GM12892 (cell line): ENCODE results near the gene SPHK2.

ENCODE experiments used
- POLR2A ChIP-seq: IDR thresholded peaks from 2 replicates; pipeline ENCODE4 v1.6.1; 2011; ENCODE audit warnings: low read depth, low read length, control low read depth
- POLR2AphosphoS5 ChIP-seq: IDR thresholded peaks from 2 replicates; pipeline ENCODE4 v1.6.1; 2011; ENCODE audit warnings: low read depth, low read length, control low read depth
- TAF1 ChIP-seq: IDR thresholded peaks from 2 replicates; pipeline ENCODE4 v1.6.1; 2011; ENCODE audit warnings: low read depth, mild to moderate bottlenecking, control low read depth, low read length, borderline replicate concordance

DNA sequence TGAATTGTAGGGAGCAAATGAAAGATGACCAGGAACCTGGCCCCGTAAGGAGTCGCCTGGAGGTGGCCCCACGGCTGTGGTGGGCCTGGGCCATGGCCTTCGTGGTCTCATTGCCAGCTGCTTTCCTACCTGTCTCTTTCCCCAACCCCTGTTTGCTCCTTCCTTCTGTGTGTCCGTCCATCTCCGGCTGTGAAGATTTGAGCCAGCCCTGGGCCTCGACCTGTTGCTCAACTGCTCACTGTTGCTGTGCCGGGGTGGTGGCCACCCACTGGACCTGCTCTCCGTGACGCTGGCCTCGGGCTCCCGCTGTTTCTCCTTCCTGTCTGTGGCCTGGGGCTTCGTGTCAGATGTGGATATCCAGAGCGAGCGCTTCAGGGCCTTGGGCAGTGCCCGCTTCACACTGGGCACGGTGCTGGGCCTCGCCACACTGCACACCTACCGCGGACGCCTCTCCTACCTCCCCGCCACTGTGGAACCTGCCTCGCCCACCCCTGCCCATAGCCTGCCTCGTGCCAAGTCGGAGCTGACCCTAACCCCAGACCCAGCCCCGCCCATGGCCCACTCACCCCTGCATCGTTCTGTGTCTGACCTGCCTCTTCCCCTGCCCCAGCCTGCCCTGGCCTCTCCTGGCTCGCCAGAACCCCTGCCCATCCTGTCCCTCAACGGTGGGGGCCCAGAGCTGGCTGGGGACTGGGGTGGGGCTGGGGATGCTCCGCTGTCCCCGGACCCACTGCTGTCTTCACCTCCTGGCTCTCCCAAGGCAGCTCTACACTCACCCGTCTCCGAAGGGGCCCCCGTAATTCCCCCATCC, 9.4 kb downstream of the SPHK2 start:
- TF ChIP-seq POLR2AphosphoS5 = no peak
- no peak for TF ChIP-seq POLR2A
- no peak for TF ChIP-seq TAF1
